M059J (cell line): ENCODE results near the gene FOXD4L1. TPM values are rescaled to one million over a fixed set of nuclear protein-coding genes. Genes with fewer than 3 reads are reported as not detected.
A peak's percentile ranks its signal among the peaks of the same experiment; 100 is the strongest.
"Not testable (repeated sequence)": the region's sequence is repeated elsewhere in the genome, so short reads cannot be mapped to it uniquely, and the experiment has no call there.

ENCODE experiments used
- DNase-seq: peaks from one replicate; pipeline ENCODE4 v3.0.0-alpha.2; 2012; ENCODE audit warnings: low read depth
- total RNA-seq: library from RNA; depleted of rRNA; stranded (reverse); fragments of >200 nt; shearing (Covaris generic); gene quantifications from 2 replicates; pipeline ENCODE4 v1.2.3, GENCODE V29; 2014; rRNA removed

Gene FOXD4L1
- total RNA-seq, 1 experiment from 2014 or later: 0.07 TPM

DNA sequence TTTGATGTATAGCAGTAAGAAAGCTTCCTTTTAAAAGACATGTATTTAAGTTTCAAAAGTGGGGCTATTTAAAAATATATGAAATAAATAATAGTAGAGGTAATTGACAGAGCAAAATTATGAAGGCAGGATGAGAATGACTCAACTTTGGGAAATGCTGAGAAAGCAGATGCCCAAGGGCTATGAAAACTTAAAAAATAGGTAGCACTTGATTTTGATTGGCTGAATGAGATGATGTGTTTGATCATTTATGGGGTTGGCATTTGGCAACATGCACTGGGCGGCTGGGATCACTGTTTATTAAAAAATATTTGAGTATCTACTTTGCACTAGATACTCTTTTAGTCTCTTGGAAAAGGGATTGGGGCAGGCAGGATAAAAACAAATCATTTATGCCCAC is 26.5 kb downstream of the FOXD4L1 start:
- DNase-seq: not testable (repeated sequence)

DNA sequence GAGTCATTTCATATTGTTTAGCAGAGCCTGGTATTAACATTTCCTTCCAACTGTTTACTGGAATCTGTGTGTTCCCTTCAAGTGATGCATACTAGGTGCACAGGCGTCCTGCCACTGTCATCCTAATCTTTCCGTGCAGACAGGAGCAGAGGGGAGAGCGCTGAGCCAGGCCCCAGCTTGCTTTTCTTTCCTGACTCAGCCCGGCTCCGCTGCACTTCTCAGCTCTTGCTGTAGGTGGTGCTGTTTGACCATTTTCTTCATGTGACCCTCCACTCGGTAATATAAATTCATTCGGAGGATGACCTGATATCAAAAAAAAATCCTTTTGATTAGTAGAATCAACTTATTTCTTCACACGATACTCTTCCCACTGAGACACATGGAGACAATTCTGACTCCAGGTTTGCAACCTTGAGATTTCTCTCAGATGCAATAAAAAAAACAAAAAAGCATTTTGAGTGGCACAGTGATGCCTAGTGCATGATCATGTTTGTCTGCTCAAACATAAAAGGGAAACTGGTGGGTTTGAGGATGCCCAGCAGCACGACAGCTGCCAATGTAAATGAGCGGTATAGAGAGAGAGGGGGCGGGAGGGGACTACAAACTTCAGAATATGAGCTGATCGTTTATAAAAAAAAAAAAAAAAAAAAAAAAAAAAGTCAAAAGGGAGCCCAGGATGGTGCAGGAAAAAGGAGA is 29.0 kb downstream of the FOXD4L1 start:
- not testable (repeated sequence) for DNase-seq

DNA sequence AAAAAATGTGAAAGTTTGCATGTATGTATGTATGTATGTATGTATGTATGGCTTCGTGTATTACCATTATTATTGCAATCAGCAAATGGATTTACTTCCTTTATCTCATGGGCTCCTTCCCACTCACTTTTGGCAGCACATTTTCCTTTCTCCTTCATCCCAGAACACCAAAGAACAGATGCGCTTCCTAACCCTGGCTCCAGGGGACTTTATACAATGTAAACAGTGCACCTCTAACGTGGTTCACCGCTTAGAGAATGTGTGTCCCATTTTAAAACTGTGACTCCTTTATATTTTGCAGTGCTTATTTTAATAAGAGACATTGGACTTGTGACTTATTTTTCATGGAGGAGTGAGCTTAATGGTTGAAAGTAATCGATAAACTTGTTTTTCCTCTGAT is 29.7 kb downstream of the FOXD4L1 start:
- DNase-seq: not testable (repeated sequence)

DNA sequence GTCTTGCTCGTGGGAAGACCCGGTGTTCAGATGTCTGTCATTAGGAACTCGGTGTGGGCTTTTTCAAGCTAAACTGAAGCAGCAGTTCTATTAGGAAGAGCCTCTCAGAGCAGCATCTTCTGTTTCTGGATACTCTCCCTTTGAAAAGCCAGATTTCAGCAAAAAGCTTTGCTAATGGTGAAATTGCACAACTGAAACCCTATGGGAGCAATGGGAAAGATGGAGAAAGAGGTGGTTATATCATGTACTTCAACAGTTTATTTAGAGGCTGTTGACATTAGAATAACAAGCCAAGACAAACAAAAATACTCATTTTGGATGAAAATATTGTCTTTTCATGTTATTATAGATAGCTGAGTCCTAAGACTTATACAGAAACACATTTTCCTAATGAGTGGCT is 30.4 kb downstream of the FOXD4L1 start:
- DNase-seq: not testable (repeated sequence)

DNA sequence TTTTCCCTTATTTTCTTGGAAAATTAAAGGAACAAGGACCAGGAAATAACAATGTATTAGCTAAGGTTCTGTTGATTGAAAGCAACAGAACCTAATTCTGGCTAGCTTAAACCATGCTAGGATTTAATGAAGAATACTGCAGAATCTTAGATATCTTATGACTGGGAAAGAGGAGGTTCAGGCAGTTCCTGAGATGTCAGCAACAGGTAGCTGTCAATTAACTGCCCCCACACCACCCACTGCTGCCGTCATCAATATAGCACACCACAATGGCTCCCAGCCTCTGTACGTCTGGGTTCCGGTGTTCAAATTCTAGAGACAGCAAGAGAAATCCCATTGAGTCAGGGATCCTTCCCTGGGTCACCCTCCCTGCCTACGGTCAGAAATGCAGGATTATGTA is 34.5 kb downstream of the FOXD4L1 start:
- DNase-seq: not testable (repeated sequence)

DNA sequence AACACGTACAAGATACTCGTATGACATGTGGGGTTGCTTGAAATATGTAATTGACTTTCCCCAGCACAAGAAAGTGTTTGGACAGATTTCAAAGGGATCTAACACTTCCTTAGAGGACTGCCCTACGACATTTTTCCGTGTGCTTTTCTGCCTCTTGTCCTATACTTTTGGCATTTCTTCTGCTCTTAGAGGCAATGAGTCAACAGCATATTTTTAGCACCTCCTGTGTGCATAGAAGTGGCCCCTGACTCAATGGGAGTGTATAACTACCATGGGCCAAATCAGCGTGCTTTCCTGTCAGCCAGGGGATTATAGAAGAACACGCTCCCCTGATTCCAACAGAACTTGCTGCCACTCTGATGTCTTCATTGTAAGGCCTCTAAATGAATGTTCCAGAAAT is 38.1 kb downstream of the FOXD4L1 start:
- not testable (repeated sequence) for DNase-seq

DNA sequence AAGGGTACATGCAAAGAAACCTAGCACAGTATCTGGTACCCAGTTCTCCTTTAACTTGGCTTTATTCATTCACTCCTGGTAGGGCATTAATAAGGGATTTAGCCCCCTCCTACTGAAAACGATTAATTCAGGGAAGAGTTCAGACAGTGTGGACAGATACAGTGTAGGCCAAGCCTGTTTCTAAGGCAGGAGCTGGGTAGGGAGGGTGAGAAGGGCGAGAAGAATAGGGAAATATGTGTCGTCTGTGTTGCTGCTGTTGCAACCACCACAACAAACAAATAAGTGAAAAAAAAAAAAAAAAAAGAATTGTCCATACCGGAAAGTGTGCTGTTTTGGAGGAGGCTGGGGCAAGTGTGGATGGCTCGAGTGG is 42.4 kb downstream of the FOXD4L1 start:
- DNase-seq: not testable (repeated sequence)

DNA sequence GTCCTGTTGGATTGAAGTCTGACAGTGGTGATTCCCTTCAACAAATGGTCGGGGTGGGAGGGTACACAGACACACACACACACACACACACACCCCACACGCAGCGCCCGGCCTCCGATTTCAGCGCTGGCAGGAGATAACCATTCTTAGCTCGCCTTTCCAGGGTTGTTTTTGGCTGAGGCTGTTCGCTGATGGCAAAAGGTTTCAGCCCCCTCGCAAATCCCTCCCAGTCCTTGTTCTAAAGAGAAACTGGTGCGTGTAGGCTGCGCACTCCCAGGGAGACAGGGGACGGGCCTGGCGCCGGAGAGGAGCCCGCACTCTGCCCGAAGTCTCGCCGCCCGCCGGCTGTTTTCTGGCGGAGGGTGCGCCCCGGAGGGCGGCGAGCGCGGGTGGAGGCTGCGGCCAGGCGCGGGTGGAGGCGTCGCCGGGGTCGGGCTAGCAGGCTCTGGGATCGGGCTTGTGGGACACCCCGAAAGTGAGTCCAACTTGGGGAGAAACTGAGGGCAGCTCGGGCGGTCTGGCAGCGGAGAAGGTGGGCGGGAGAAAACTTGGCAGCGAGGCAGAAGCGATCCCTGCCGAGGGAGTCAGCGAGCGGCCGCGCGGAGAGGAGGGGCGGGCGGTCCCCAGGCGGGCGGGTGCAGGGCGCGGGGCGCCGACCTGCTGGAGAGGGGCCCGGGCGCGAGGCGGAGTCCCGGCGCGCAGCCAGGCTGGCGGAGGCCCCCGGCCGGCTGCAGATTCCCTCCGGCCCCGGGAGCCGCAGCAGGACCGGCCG is 42.9 kb downstream of the FOXD4L1 start:
- DNase-seq: peak; percentile 28

DNA sequence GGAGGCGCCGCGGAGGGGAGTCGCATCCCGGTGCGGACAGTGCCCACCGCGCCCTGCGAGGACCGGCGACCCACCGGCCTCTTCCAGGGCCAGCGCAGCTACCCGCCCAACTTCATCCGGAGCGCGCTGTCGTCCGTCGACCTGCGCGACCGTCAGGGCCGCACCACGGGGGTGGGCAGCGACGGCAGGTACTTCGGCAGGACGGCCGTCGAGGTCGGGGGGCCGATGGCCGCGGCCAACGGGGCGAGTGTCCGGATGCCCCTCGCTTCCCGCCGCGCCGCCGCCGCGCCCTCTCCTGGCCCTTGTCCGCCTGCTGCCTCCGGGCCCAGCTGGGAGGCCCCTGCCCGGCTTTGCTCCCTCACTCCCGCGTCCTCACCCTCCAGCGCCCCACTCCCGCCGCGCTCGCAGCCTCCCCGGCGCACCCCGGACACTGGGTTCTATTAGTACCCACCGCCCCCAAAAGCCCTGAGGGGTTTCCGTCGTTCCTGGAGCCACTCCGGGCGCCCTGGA is 43.6 kb downstream of the FOXD4L1 start:
- not testable (repeated sequence) for DNase-seq

DNA sequence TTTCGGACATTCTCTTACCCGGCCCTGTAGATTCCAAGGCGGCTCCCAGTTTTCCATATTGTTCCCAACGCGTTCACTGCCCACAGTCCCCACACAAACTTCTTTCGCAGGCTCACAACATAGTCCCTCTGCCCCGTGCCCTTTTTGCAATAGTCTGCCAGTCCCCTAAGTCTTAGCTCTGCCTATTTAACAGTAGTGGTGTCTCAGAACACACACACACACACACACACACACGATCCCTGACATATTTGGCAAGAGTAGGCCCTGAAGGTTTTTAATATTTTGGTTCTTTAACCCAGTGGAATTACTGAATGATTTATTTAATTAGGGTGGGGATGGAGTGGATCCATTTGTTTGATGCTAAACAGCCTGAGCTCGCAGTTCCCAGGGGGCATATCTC is 44.1 kb downstream of the FOXD4L1 start:
- not testable (repeated sequence) for DNase-seq

Other genes starting within 250 kb of the FOXD4L1 start
- gene PAX8, start 219.7 kb upstream of the FOXD4L1 start, total RNA-seq: 5.2 and 6.1 TPM in 2 replicates
- gene ZNG1B, start 61.0 kb upstream of the FOXD4L1 start, total RNA-seq: 22.4 and 30.4 TPM in 2 replicates
- gene RABL2A, start 128.6 kb downstream of the FOXD4L1 start, total RNA-seq: 6.5 and 9.0 TPM in 2 replicates